ENCODE data around the gene RARG. TPM values are rescaled to one million over a fixed set of nuclear protein-coding genes. Genes with fewer than 3 reads are reported as not detected.

The RARG gene
- total and polyA plus RNA-seq, 2 of the 8 experiments (the other 6 are each of a cell fraction or from before 2014, with no cell fraction given), result 68.6 to 68.9 TPM

GRCh38 chr12:53229454-53229853 lies 2.6 kb downstream of the RARG start:
- POLR2A ChIA-PET (ENCODE audit: partially characterized antibody), result interaction anchor here (1.2 to 12.4 kb wide), 3 partner anchors 10 to 272 kb away, joined by 4 to 151 read pairs (median 4); partner anchors contain the start of gene TARBP2
- no peak overlapping the region for H3K14ac ChIP-seq (ENCODE audit: insufficient read length)
- H3K56ac ChIP-seq (replicated peaks; ENCODE audit: insufficient read length, low read depth, low read length), result no peak overlapping the region
- H3K36me3 ChIP-seq (ENCODE audit: control insufficient read depth in 2 of 4, insufficient read depth in 4 of 4, low read length in 3 of 4), result no peaks in the 10 kb centered on the region; a peak in 1 of 8 replicates
- TF ChIP-seq TEAD4 (IDR thresholded peaks at IDR 0.05; ENCODE audit: low read depth, low read length) (0 out of 2 replicates have a peak, but pooled peaks have one; percentile 17), TAF1 (IDR thresholded peaks at IDR 0.05; ENCODE audit: low read depth, low read length) (no peak)
- H3K79me1 ChIP-seq (ENCODE audit: low read depth, low read length), result no peaks in the 10 kb centered on the region
- H2BK20ac ChIP-seq (ENCODE audit: low read length), result 0 out of 2 replicates have a peak overlapping the region, but pooled peaks have one; percentile 56
- no peak overlapping the region for H4K5ac ChIP-seq (ENCODE audit: insufficient read length, low read depth, low read length)
- H4K20me1 ChIP-seq (replicated peaks in 1 of 2; ENCODE audit: control insufficient read depth in 1 of 2, insufficient read depth in 2 of 2, low read length in 2 of 2), result no peaks in the 10 kb centered on the region
- no peak overlapping the region for H3K18ac ChIP-seq (ENCODE audit: extremely low read depth, low read length)
- H3K23ac ChIP-seq (ENCODE audit: insufficient read length), result no peak overlapping the region
- H3K4ac ChIP-seq (replicated peaks; ENCODE audit: insufficient read length, low read depth, low read length), result no peak overlapping the region
- no peak overlapping the region for H2BK15ac ChIP-seq (ENCODE audit: low read length)
- no peaks in the 10 kb centered on the region for H3K27me3 ChIP-seq (replicated peaks in 1 of 4; ENCODE audit: control insufficient read depth in 3 of 4, extremely low read depth in 1 of 4, insufficient read depth in 3 of 4, low read length in 3 of 4)
- no peak overlapping the region for H2BK120ac ChIP-seq (replicated peaks; ENCODE audit: low read depth, low read length)
- CTCF ChIA-PET (ENCODE audit: partially characterized antibody), result interaction anchor here (0.8 to 23.5 kb wide), 7 partner anchors 12 to 69 kb away, joined by 3 to 535 read pairs (median 7); partner anchors contain the start of genes ESPL1 and ITGB7
- H4K91ac ChIP-seq (replicated peaks; ENCODE audit: insufficient read length, low read length), result no peak overlapping the region
- peak overlapping the region; percentile 21; the same call in 1 of the 2 replicates for H2BK12ac ChIP-seq (ENCODE audit: low read depth, low read length)
- H3K27ac ChIP-seq (ENCODE audit: low read depth, low read length), result no peak overlapping the region
- H3K79me2 ChIP-seq (ENCODE audit: control insufficient read depth in 1 of 2, insufficient read depth in 2 of 2, low read length in 2 of 2), result peaks cover 0 to 13% of the 10 kb centered on the region in 2 experiments; a peak in 1 of 4 replicates
- H3K4me1 ChIP-seq (replicated peaks in 1 of 4; ENCODE audit: control insufficient read depth in 3 of 4, insufficient read depth in 4 of 4, low read length in 3 of 4), result peaks cover 32 to 61% (median 43%) of the 10 kb centered on the region in 4 experiments
- H3K23me2 ChIP-seq (ENCODE audit: low read depth, low read length), result peaks cover 16% of the 10 kb centered on the region
- no peak overlapping the region for H3K9ac ChIP-seq (replicated peaks in 1 of 4; ENCODE audit: extremely low read depth in 1 of 4, low read depth in 3 of 4, low read length in 3 of 4)
- H2AFZ ChIP-seq (ENCODE audit: low read length), result no peak overlapping the region
- H3K9me3 ChIP-seq (ENCODE audit: insufficient read depth in 2 of 2, low read depth in 1 of 2, low read length in 1 of 2), result no peaks in the 10 kb centered on the region
- no peak for DNase-seq (ENCODE audit: low read depth in 1 of 2, low spot score in 2 of 2)
- no peak overlapping the region for H2BK5ac ChIP-seq (ENCODE audit: low read depth, low read length)
- H3K4me3 ChIP-seq (ENCODE audit: extremely low read depth in 1 of 4, insufficient read depth in 2 of 4, low read depth in 3 of 4, low read length in 4 of 4), result no peak overlapping the region; a peak in 1 of 8 replicates
- no peak overlapping the region for H4K8ac ChIP-seq (ENCODE audit: extremely low read depth, insufficient read depth, low read length)
- FAIRE-seq, result no peak
- WGBS, 2 experiments (ENCODE audit: extremely low coverage in 1 of 2, insufficient coverage in 1 of 2, insufficient read length in 1 of 2, insufficient replicate concordance in 2 of 2, low coverage in 1 of 2, low lambda C conversion rate in 2 of 2, missing lambda C conversion rate in 1 of 2), result 96% methylated on average over 2 of the region's 2 CpGs; no CpG with 5 or more reads in 1 of the 2 experiments
- H3K4me2 ChIP-seq (ENCODE audit: insufficient read depth in 1 of 2, low read depth in 2 of 2, low read length in 2 of 2), result peak overlapping the region in 1 of 2 experiments; percentile 92; a peak in 3 of 4 replicates
- H2AK5ac ChIP-seq (ENCODE audit: low read depth, low read length), result no peak overlapping the region
